A549 treated with RU486 at 1 μM for 4 hours (cell line): Measurements from ENCODE around the gene CD4. TPM values are rescaled to one million over a fixed set of nuclear protein-coding genes. Genes with fewer than 3 reads are reported as not detected.

Experiments
- total RNA-seq: library from RNA; stranded (reverse); fragments of 200-300 nt; extraction: Qiagen RNA extraction; gene quantifications from 5 replicates; pipeline ENCODE4 v1.2.3, GENCODE V29; 2022; ENCODE audit warnings: low read depth

The CD4 gene
- not detected in 5 replicates for total RNA-seq

GRCh38 chr12:6788972-6789924, at the start of gene CD4:
TSS of gene CD4 (plus strand) at chr12:6789528. CDS start at chr12:6800139, 10,611 bp downstream.

GRCh38 chr12:6752921-6753771, 36.2 kb upstream of the CD4 start, which contains the start of gene MLF2:
TSS of gene MLF2 (minus strand) at chr12:6753141. CDS start at chr12:6752334, 807 bp downstream.

GRCh38 chr12:6765634-6766581, 23.4 kb upstream of the CD4 start, which contains the start of gene PTMS:
TSS of gene PTMS (plus strand) at chr12:6766363. CDS start at chr12:6766706, 343 bp downstream.

GRCh38 chr12:6772331-6772695, 17.0 kb upstream of the CD4 start, which contains the start of gene LAG3:
TSS of gene LAG3 (plus strand) at chr12:6772520. CDS start at chr12:6772853, 333 bp downstream.

GRCh38 chr12:6821591-6822425, 32.5 kb downstream of the CD4 start, which contains the start of gene GPR162:
TSS of gene GPR162 (plus strand) at chr12:6821821. CDS start at chr12:6823899, 2,078 bp downstream.

GRCh38 chr12:6827982-6828780, 38.9 kb downstream of the CD4 start, which contains the start of gene P3H3:
TSS of gene P3H3 (plus strand) at chr12:6828407. CDS start at chr12:6828441, 34 bp downstream.

GRCh38 chr12:6840761-6841515, 51.6 kb downstream of the CD4 start, which contains the start of gene GNB3:
TSS of gene GNB3 (plus strand) at chr12:6840925. CDS start at chr12:6841288, 363 bp downstream.

GRCh38 chr12:6851153-6851920, 62.0 kb downstream of the CD4 start, which contains the start of gene CDCA3:
TSS of gene CDCA3 (minus strand) at chr12:6851286. CDS start at chr12:6850952, 334 bp downstream.

GRCh38 chr12:6851921-6852650, 62.8 kb downstream of the CD4 start, which contains the start of gene USP5:
TSS of gene USP5 (plus strand) at chr12:6852150. CDS start at chr12:6852180, 30 bp downstream.

GRCh38 chr12:6867413-6868210, 78.3 kb downstream of the CD4 start, which contains the start of gene TPI1:
TSS of gene TPI1 (plus strand) at chr12:6867531. CDS start at chr12:6867567, 36 bp downstream.

Other genes starting within 250 kb of the CD4 start
- gene IFFO1, start 233.5 kb upstream of the CD4 start, total RNA-seq, result 2.0 to 3.2 TPM (median 2.2 TPM) in 5 replicates
- gene NOP2, start 221.2 kb upstream of the CD4 start, total RNA-seq, result 104 to 116 TPM (median 106 TPM) in 5 replicates
- gene CHD4, start 182.1 kb upstream of the CD4 start, total RNA-seq, result 63.6 to 81.6 TPM (median 70.1 TPM) in 5 replicates
- 0.30 to 0.91 TPM (median 0.50 TPM) in 5 replicates for gene LPAR5, start 153.6 kb upstream of the CD4 start, total RNA-seq
- 0.21 to 0.39 TPM (median 0.30 TPM) in 4 of 5 replicates, not detected in the other for gene ACRBP, start 142.1 kb upstream of the CD4 start, total RNA-seq
- gene ING4, start 126.4 kb upstream of the CD4 start, total RNA-seq, result 13.4 to 17.6 TPM (median 16.0 TPM) in 5 replicates
- gene ZNF384, start 100.2 kb upstream of the CD4 start, total RNA-seq, result 52.6 to 62.9 TPM (median 62.6 TPM) in 5 replicates
- gene PIANP, start 88.7 kb upstream of the CD4 start, total RNA-seq, result 0.51 to 1.1 TPM (median 0.81 TPM) in 5 replicates
- gene COPS7A, start 65.5 kb upstream of the CD4 start, total RNA-seq, result 45.2 to 57.8 TPM (median 55.4 TPM) in 5 replicates
- gene MLF2, start 36.4 kb upstream of the CD4 start, total RNA-seq, result 260 to 330 TPM (median 311 TPM) in 5 replicates
- 655 to 1,143 TPM (median 965 TPM) in 5 replicates for gene PTMS, start 23.2 kb upstream of the CD4 start, total RNA-seq
- 0.69 to 1.6 TPM (median 1.3 TPM) in 5 replicates for gene LAG3, start 17.0 kb upstream of the CD4 start, total RNA-seq
- gene GPR162, start 32.3 kb downstream of the CD4 start, total RNA-seq, result 0.22 to 1.1 TPM (median 0.49 TPM) in 5 replicates
- gene P3H3, start 38.9 kb downstream of the CD4 start, total RNA-seq, result 20.6 to 31.4 TPM (median 26.1 TPM) in 5 replicates
- gene GNB3, start 51.4 kb downstream of the CD4 start, total RNA-seq, result 1.0 to 3.0 TPM (median 1.9 TPM) in 5 replicates
- 77.3 to 87.9 TPM (median 81.9 TPM) in 5 replicates for gene CDCA3, start 61.8 kb downstream of the CD4 start, total RNA-seq
- gene USP5, start 62.6 kb downstream of the CD4 start, total RNA-seq, result 74.4 to 95.2 TPM (median 79.1 TPM) in 5 replicates
- gene TPI1, start 78.0 kb downstream of the CD4 start, total RNA-seq, result 1,427 to 1,634 TPM (median 1,600 TPM) in 5 replicates
- 15.4 to 25.5 TPM (median 22.8 TPM) in 5 replicates for gene SPSB2, start 83.8 kb downstream of the CD4 start, total RNA-seq
- gene LRRC23, start 115.3 kb downstream of the CD4 start, total RNA-seq, result 16.6 to 19.4 TPM (median 18.2 TPM) in 5 replicates
- 36.1 to 43.9 TPM (median 38.6 TPM) in 5 replicates for gene ENO2, start 125.1 kb downstream of the CD4 start, total RNA-seq
- gene ATN1, start 138.4 kb downstream of the CD4 start, total RNA-seq, result 46.3 to 79.4 TPM (median 70.1 TPM) in 5 replicates
- gene RNU7-1, start 154.3 kb downstream of the CD4 start, total RNA-seq, result not detected in 5 replicates
- gene C12orf57, start 154.5 kb downstream of the CD4 start, total RNA-seq, result 259 to 304 TPM (median 287 TPM) in 5 replicates
- 9.5 to 14.0 TPM (median 11.9 TPM) in 5 replicates for gene PTPN6, start 161.8 kb downstream of the CD4 start, total RNA-seq
- gene PHB2, start 181.1 kb downstream of the CD4 start, total RNA-seq, result 303 to 358 TPM (median 334 TPM) in 5 replicates
- 61.3 to 85.1 TPM (median 67.4 TPM) in 5 replicates for gene EMG1, start 181.4 kb downstream of the CD4 start, total RNA-seq
- gene LPCAT3, start 228.9 kb downstream of the CD4 start, total RNA-seq, result 33.9 to 38.3 TPM (median 36.4 TPM) in 5 replicates